DOHH2 (cell line): ENCODE data around the gene SSBP3.

ENCODE experiments used
- H3F3A ChIP-seq: fragments of 200-600 bp; sonication (generic), shearing (Covaris generic); 2 replicates; pipeline ENCODE4 v1.6.0; 2016; ENCODE audit warnings: antibody characterized with exemption, mild to moderate bottlenecking; ENCODE audit not compliant: control insufficient read depth, insufficient read depth
- H3K27ac ChIP-seq: fragments of 200-600 bp; sonication (generic); 2 replicates; pipeline ENCODE4 v1.5.1; 2014; ENCODE audit warnings: low read depth, mild to moderate bottlenecking, low read length, moderate library complexity
- H3K27me3 ChIP-seq: fragments of 200-600 bp; sonication (generic); 2 replicates; pipeline ENCODE4 v1.6.1; 2014; ENCODE audit warnings: mild to moderate bottlenecking, low read length, mixed read lengths; ENCODE audit not compliant: control insufficient read depth
- H3K36me3 ChIP-seq: fragments of 200-600 bp; sonication (generic); 2 replicates; pipeline ENCODE4 v1.6.1; 2014; ENCODE audit warnings: mild to moderate bottlenecking, low read length, moderate library complexity, mixed read lengths; ENCODE audit not compliant: control insufficient read depth
- H3K4me1 ChIP-seq: fragments of 200-600 bp; sonication (generic); 2 replicates; pipeline ENCODE4 v1.6.1; 2014; ENCODE audit warnings: mild to moderate bottlenecking, low read length, mixed read lengths; ENCODE audit not compliant: control insufficient read depth
- H3K4me2 ChIP-seq: fragments of 200-600 bp; sonication (generic); 2 replicates; pipeline ENCODE4 v1.6.0; 2014; ENCODE audit warnings: mild to moderate bottlenecking, low read length, moderate library complexity
- H3K4me3 ChIP-seq: fragments of 200-600 bp; sonication (generic); 2 replicates; pipeline ENCODE4 v1.5.1; 2014; ENCODE audit warnings: mild to moderate bottlenecking, low read length, mixed read lengths
- H3K79me2 ChIP-seq: fragments of 200-600 bp; sonication (generic); 2 replicates; pipeline ENCODE4 v1.6.1; 2014; ENCODE audit warnings: mild to moderate bottlenecking, low read length, mixed read lengths; ENCODE audit not compliant: control insufficient read depth
- H3K9me2 ChIP-seq: fragments of 200-600 bp; sonication (generic); replicated peaks from 2 replicates; pipeline ENCODE4 v1.6.1; 2014; ENCODE audit warnings: mild to moderate bottlenecking, low read length, mixed read lengths; ENCODE audit not compliant: control insufficient read depth
- H3K9me3 ChIP-seq: fragments of 200-600 bp; sonication (generic); 2 replicates; pipeline ENCODE4 v1.6.1; 2014; ENCODE audit warnings: antibody characterized with exemption, low read length, mixed read lengths; ENCODE audit not compliant: control insufficient read depth, insufficient read depth
- H4K20me1 ChIP-seq: fragments of 200-600 bp; sonication (generic); 2 replicates; pipeline ENCODE4 v1.6.0; 2014; ENCODE audit warnings: low read depth, mild to moderate bottlenecking, antibody characterized with exemption, low read length, moderate library complexity; ENCODE audit not compliant: control insufficient read depth, insufficient read depth
- CTCF ChIP-seq: fragments of 200-600 bp; sonication (generic); IDR thresholded peaks from one replicate; pipeline ENCODE4 v1.5.1; 2014; ENCODE audit warnings: antibody characterized with exemption, mild to moderate bottlenecking, low read depth, low read length; ENCODE audit not compliant: poor library complexity, severe bottlenecking
- EZH2phosphoT487 ChIP-seq: fragments of 200-600 bp; sonication (generic); IDR thresholded peaks from 2 replicates; pipeline ENCODE4 v1.6.1; 2017; ENCODE audit warnings: borderline replicate concordance, mild to moderate bottlenecking, antibody characterized with exemption, low read length, moderate library complexity, mixed read lengths

The SSBP3 gene

GRCh38 chr1:54267815-54268761, 138.1 kb downstream of the SSBP3 start:
- TF ChIP-seq CTCF, result no peak
- no peak for TF ChIP-seq EZH2phosphoT487
- Histone ChIP-seq H3K4me2 (no peak overlapping the region), H4K20me1 (no peaks in the 10 kb centered on the region)

GRCh38 chr1:54266908-54267307, 139.3 kb downstream of the SSBP3 start:
- TF ChIP-seq EZH2phosphoT487, result no peak
- no peak for TF ChIP-seq CTCF
- H3F3A ChIP-seq, result no peaks in the 10 kb centered on the region
- no peak overlapping the region for H3K27ac ChIP-seq
- no peaks in the 10 kb centered on the region for H3K4me1 ChIP-seq
- H3K4me2 ChIP-seq, result no peak overlapping the region
- H3K27me3 ChIP-seq, result no peaks in the 10 kb centered on the region
- no peaks in the 10 kb centered on the region for H4K20me1 ChIP-seq
- no peaks in the 10 kb centered on the region for H3K36me3 ChIP-seq
- H3K9me3 ChIP-seq, result no peaks in the 10 kb centered on the region
- no peaks in the 10 kb centered on the region for H3K9me2 ChIP-seq
- H3K4me3 ChIP-seq, result no peak overlapping the region
- no peaks in the 10 kb centered on the region for H3K79me2 ChIP-seq

More at GRCh38 chr1:54267815-54268761, 138.1 kb downstream of the SSBP3 start:
- H3K4me3 ChIP-seq, result no peak overlapping the region
- no peaks in the 10 kb centered on the region for H3F3A ChIP-seq
- no peaks in the 10 kb centered on the region for H3K9me2 ChIP-seq
- H3K4me1 ChIP-seq, result peaks cover 6% of the 10 kb centered on the region
- H3K27ac ChIP-seq, result no peak overlapping the region
- H3K79me2 ChIP-seq, result no peaks in the 10 kb centered on the region
- no peaks in the 10 kb centered on the region for H3K27me3 ChIP-seq
- H3K36me3 ChIP-seq, result no peaks in the 10 kb centered on the region
- no peaks in the 10 kb centered on the region for H3K9me3 ChIP-seq

- H3K9me3 ChIP-seq, result no peaks in the 10 kb centered on the region
- H4K20me1 ChIP-seq, result no peaks in the 10 kb centered on the region
- no peaks in the 10 kb centered on the region for H3K4me1 ChIP-seq
- no peaks in the 10 kb centered on the region for H3K79me2 ChIP-seq
- TF ChIP-seq CTCF (no peak), EZH2phosphoT487 (no peak)
- no peaks in the 10 kb centered on the region for H3K9me2 ChIP-seq
- no peaks in the 10 kb centered on the region for H3F3A ChIP-seq
- H3K4me3 ChIP-seq, result no peak overlapping the region
- no peaks in the 10 kb centered on the region for H3K27me3 ChIP-seq
- no peak overlapping the region for H3K4me2 ChIP-seq
- H3K27ac ChIP-seq, result no peak overlapping the region
- H3K36me3 ChIP-seq, result no peaks in the 10 kb centered on the region
These were observed 140.0 kb downstream of the SSBP3 start for GRCh38 chr1:54266195-54266594.
